ENCODE data around the gene MED29. TPM values are rescaled to one million over a fixed set of nuclear protein-coding genes. Genes with fewer than 3 reads are reported as not detected.

Gene MED29
- total RNA-seq, 1 donor from 2014 or later: 28.2 TPM

GRCh38 chr19:39416152-39417120 is 25.3 kb downstream of the MED29 start:
- Mint-ChIP-seq H3K4me1 (peaks cover 31% of the 10 kb centered on the region), H3K27ac (no peak overlapping the region), H3K36me3 (peaks cover 18% of the 10 kb centered on the region), H3K9me3 (peaks cover 4% of the 10 kb centered on the region), H3K27me3 (ENCODE audit: insufficient read depth, low read depth) (peaks cover 10% of the 10 kb centered on the region), H3K4me3 (no peak overlapping the region)
- H3K27me3 ChIP-seq: no peaks in the 10 kb centered on the region
- no peak for TF ChIP-seq EZH2phosphoT487 (IDR thresholded peaks at IDR 0.05)
- no peak for TF ChIP-seq EZH2 (IDR thresholded peaks at IDR 0.05)
- no peak for TF ChIP-seq CTCF (IDR thresholded peaks at IDR 0.05)
- H3K79me2 ChIP-seq (ENCODE audit: low read depth): peaks cover 41% of the 10 kb centered on the region
- DNase-seq (ENCODE audit: low spot score): peak; percentile 38
- H4K20me1 ChIP-seq (ENCODE audit: low read depth): peaks cover 34% of the 10 kb centered on the region
- no peaks in the 10 kb centered on the region for H3K9me3 ChIP-seq (ENCODE audit: low read depth)
- no peak overlapping the region for H3K27ac ChIP-seq
- no peak overlapping the region for H3K4me2 ChIP-seq
- no peak overlapping the region for H3K4me3 ChIP-seq
- H3K9ac ChIP-seq: no peak overlapping the region
- peaks cover 15% of the 10 kb centered on the region for H3F3A ChIP-seq (ENCODE audit: low read depth)
- peaks cover 11% of the 10 kb centered on the region for H3K4me1 ChIP-seq
- H2AFZ ChIP-seq (replicated peaks): no peak overlapping the region
- no peaks in the 10 kb centered on the region for H3K36me3 ChIP-seq

- Histone ChIP-seq H2AFZ (replicated peaks) (no peak overlapping the region), H3K4me3 (no peak overlapping the region), H3K36me3 (no peaks in the 10 kb centered on the region), H3K9ac (no peak overlapping the region), H3K4me2 (no peak overlapping the region), H4K20me1 (ENCODE audit: low read depth) (peaks cover 34% of the 10 kb centered on the region), H3K79me2 (ENCODE audit: low read depth) (peaks cover 41% of the 10 kb centered on the region), H3K27ac (no peak overlapping the region), H3F3A (ENCODE audit: low read depth) (peaks cover 15% of the 10 kb centered on the region), H3K4me1 (peaks cover 11% of the 10 kb centered on the region), H3K27me3 (no peaks in the 10 kb centered on the region), H3K9me3 (ENCODE audit: low read depth) (no peaks in the 10 kb centered on the region)
- Mint-ChIP-seq H3K4me3 (no peak overlapping the region), H3K36me3 (peaks cover 18% of the 10 kb centered on the region), H3K27me3 (ENCODE audit: insufficient read depth, low read depth) (peaks cover 2% of the 10 kb centered on the region), H3K4me1 (peaks cover 25% of the 10 kb centered on the region), H3K9me3 (no peaks in the 10 kb centered on the region), H3K27ac (no peak overlapping the region)
- TF ChIP-seq EZH2phosphoT487 (IDR thresholded peaks at IDR 0.05) (no peak), EZH2 (IDR thresholded peaks at IDR 0.05) (no peak), CTCF (IDR thresholded peaks at IDR 0.05) (no peak)
- no peak for DNase-seq (ENCODE audit: low spot score)
These were observed 26.4 kb downstream of the MED29 start for GRCh38 chr19:39417463-39418181.

- Histone ChIP-seq H3K79me2 (ENCODE audit: low read depth) (peaks cover 31% of the 10 kb centered on the region), H4K20me1 (ENCODE audit: low read depth) (peaks cover 33% of the 10 kb centered on the region), H3K4me2 (no peak overlapping the region), H3K4me3 (no peak overlapping the region), H2AFZ (replicated peaks) (no peak overlapping the region), H3K27me3 (no peaks in the 10 kb centered on the region), H3F3A (ENCODE audit: low read depth) (peaks cover 4% of the 10 kb centered on the region), H3K9ac (no peak overlapping the region), H3K27ac (no peak overlapping the region), H3K4me1 (peaks cover 11% of the 10 kb centered on the region), H3K36me3 (no peaks in the 10 kb centered on the region), H3K9me3 (ENCODE audit: low read depth) (no peaks in the 10 kb centered on the region)
- no peaks in the 10 kb centered on the region for H3K9me3 Mint-ChIP-seq
- peaks cover 24% of the 10 kb centered on the region for H3K36me3 Mint-ChIP-seq
- H3K27ac Mint-ChIP-seq: no peak overlapping the region
- peaks cover 23% of the 10 kb centered on the region for H3K4me1 Mint-ChIP-seq
- TF ChIP-seq CTCF (IDR thresholded peaks at IDR 0.05) (no peak), EZH2 (IDR thresholded peaks at IDR 0.05) (no peak)
- H3K4me3 Mint-ChIP-seq: no peak overlapping the region
- no peaks in the 10 kb centered on the region for H3K27me3 Mint-ChIP-seq (ENCODE audit: insufficient read depth, low read depth)
- no peak for DNase-seq (ENCODE audit: low spot score)
These were observed 27.8 kb downstream of the MED29 start for GRCh38 chr19:39419003-39419402.
